ENCODE results near the gene TTLL12. TPM values are rescaled to one million over a fixed set of nuclear protein-coding genes. Genes with fewer than 3 reads are reported as not detected.
A peak's percentile ranks its signal among the peaks of the same experiment; 100 is the strongest.

The TTLL12 gene
- total and polyA plus RNA-seq, 2 experiments from 2014 or later = 29.5 to 42.8 TPM

DNA sequence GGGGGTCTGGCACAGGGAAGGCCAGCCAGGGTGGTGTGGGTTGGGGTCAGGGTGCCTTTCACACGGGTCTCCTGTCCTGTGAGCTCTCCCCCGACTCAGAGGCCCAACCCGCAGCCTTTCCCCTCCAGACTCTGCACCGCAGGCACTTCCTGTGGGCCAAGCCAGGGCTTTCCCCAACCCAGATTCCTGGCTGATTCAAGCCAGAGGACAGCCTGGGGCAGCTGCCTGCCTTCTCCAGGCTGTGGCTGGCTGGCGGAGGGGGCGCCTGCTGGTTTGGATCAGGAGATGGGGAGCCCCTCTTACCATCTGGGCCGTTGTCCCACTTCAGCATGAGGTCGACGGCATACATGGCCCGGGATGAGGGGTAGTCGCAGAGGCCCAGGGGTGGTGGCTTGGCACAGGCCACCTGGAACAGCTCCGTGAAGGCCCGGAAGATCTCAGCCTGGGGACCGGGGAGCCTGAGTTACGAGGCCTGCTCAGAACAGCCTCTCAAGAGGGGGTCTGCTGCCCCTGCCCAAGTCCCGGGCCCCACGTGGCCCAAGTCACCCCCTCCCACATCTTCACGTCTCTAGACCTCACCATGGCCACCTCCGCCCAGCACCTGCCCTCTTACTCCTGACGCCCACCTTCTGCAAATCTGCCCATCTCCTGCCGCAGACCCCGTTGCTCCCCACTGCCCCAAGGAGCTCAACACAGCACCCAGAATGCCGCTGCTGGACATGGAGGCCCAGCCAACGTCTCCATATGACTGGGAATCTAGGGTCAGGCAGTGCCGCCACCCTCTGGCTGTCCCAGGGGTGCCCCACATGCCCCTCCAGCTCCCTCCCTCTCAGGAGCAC, 18.2 kb downstream of the TTLL12 start:
- Histone ChIP-seq H4K20me1 (ENCODE audit: insufficient read depth) (no peaks in the 10 kb centered on the region), H3K9me2 (ENCODE audit: insufficient read depth) (no peaks in the 10 kb centered on the region), H2AFZ (no peak overlapping the region), H3K4me1 (ENCODE audit: insufficient read depth) (peaks cover 3% of the 10 kb centered on the region; the same call in 1 of the 2 replicates), H3K27ac (no peak overlapping the region), H3K4me2 (ENCODE audit: unreplicated experiment) (no peak overlapping the region), H3K9me3 (ENCODE audit: low read depth) (no peaks in the 10 kb centered on the region), H3K9ac (no peak overlapping the region), H3K4me3 (no peak overlapping the region), H3K36me3 (ENCODE audit: low read depth) (no peaks in the 10 kb centered on the region; the same call in 1 of the 2 replicates), H3K27me3 (replicated peaks; ENCODE audit: insufficient read depth) (no peaks in the 10 kb centered on the region), H3K79me2 (ENCODE audit: insufficient read depth) (no peaks in the 10 kb centered on the region), H3F3A (ENCODE audit: insufficient read depth) (peaks cover 2% of the 10 kb centered on the region; the same call in 1 of the 2 replicates)
- DNase-seq = peak; percentile 76
- in situ Hi-C loops (cut with MboI) = no loop called here
- TF ChIP-seq EZH2 (IDR thresholded peaks at IDR 0.05; ENCODE audit: insufficient read depth, poor library complexity, severe bottlenecking) (no peak), EZH2phosphoT487 (IDR thresholded peaks at IDR 0.05; ENCODE audit: insufficient read depth, low read depth) (no peak)
- WGBS, 2 experiments (ENCODE audit: low coverage in 1 of 2, low lambda C conversion rate in 2 of 2, missing lambda C conversion rate in 2 of 2) = 61 to 64% methylated on average over 24 to 25 of the region's 25 CpGs

DNA sequence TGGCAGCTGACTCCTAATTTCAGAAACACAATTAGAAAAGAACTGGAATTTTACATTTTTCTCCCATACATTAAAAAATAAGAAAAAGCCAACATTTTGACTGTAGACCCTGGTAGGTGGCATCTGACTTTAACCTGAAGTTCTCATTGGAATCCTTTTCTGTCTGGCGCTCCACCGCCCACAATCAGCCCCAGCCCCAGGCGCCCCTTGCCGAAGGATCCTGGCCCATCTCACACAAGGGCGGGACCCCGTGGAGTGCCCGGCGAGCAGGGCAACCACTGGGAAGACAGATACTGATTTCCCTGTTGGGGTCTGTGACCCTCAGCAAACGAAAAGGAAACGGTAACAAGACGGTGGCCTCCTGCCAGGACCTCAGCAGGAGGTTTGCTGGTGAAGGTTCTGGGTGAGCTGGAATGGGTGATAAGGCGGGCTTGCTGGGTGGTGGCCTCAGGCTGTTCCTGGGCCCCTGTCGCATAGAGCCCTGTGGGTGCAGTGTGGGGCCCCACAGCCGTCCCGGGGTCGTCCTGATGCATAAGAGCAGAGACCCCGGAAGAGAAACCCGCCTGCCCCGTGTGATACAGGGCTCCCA, 19.8 kb downstream of the TTLL12 start:
- DNase-seq = no peak
- Histone ChIP-seq H3K9ac (no peak overlapping the region), H4K20me1 (ENCODE audit: insufficient read depth) (no peaks in the 10 kb centered on the region), H3K27me3 (replicated peaks; ENCODE audit: insufficient read depth) (no peaks in the 10 kb centered on the region), H3K4me1 (ENCODE audit: insufficient read depth) (peaks cover 6% of the 10 kb centered on the region; the same call in 1 of the 2 replicates), H3K4me3 (no peak overlapping the region), H3K36me3 (ENCODE audit: low read depth) (peaks cover 10% of the 10 kb centered on the region; the same call in 1 of the 2 replicates), H3F3A (ENCODE audit: insufficient read depth) (peaks cover 6% of the 10 kb centered on the region; the same call in 1 of the 2 replicates), H3K4me2 (ENCODE audit: unreplicated experiment) (no peak overlapping the region), H3K9me3 (ENCODE audit: low read depth) (no peaks in the 10 kb centered on the region), H2AFZ (no peak overlapping the region), H3K79me2 (ENCODE audit: insufficient read depth) (no peaks in the 10 kb centered on the region), H3K9me2 (ENCODE audit: insufficient read depth) (no peaks in the 10 kb centered on the region), H3K27ac (no peak overlapping the region)
- in situ Hi-C loops (cut with MboI) = no loop called here
- WGBS, 2 experiments (ENCODE audit: low coverage in 1 of 2, low lambda C conversion rate in 2 of 2, missing lambda C conversion rate in 2 of 2) = 93 to 96% methylated on average over 16 to 19 of the region's 19 CpGs
- TF ChIP-seq EZH2phosphoT487 (IDR thresholded peaks at IDR 0.05; ENCODE audit: insufficient read depth, low read depth) (no peak), EZH2 (IDR thresholded peaks at IDR 0.05; ENCODE audit: insufficient read depth, poor library complexity, severe bottlenecking) (no peak)

DNA sequence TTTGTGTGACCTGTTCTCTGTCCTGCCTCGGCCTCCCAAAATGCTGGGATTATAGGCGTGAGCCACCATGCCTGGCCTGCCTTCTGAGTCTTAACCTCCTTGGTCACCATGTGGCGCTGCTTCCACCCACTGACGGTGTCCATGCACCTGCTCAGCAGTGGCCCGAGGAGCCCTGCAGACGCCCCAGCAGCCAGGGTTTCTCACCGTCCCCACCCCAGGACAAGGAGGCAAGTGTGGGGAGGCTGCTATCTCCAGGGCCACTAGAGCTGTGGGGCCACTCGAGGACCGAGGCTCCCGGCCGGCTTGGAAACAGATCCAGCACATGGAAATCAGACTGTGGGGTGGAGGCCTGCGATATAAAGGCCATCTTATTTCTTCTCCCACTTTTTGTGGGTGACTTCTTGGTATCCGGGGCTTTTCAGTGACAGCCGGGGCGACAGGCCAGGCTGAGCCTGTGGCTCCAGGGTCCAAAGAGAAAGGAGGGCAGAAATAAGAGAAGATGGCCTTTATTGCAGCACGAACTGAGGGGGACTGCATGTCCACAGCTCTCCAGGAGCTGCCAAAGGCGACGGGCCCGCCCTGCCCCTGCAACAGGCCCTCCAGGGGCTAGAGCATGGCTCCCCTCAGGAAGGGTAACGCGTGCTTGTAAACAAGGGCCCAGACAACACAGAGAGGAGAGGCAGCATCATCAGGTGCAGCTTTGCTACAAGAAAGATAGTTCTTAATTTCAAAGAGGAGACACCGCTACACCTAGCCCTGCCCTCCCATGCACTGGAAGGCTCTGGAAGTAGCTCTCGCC, 20.6 kb downstream of the TTLL12 start:
- Histone ChIP-seq H3K9me3 (ENCODE audit: low read depth) (no peaks in the 10 kb centered on the region), H3K36me3 (ENCODE audit: low read depth) (peaks cover 14% of the 10 kb centered on the region; the same call in 1 of the 2 replicates), H3K27ac (no peak overlapping the region), H3K4me2 (ENCODE audit: unreplicated experiment) (no peak overlapping the region), H3K9me2 (ENCODE audit: insufficient read depth) (no peaks in the 10 kb centered on the region), H4K20me1 (ENCODE audit: insufficient read depth) (no peaks in the 10 kb centered on the region), H2AFZ (no peak overlapping the region), H3K4me3 (no peak overlapping the region), H3F3A (ENCODE audit: insufficient read depth) (peaks cover 6% of the 10 kb centered on the region; the same call in 1 of the 2 replicates), H3K27me3 (replicated peaks; ENCODE audit: insufficient read depth) (no peaks in the 10 kb centered on the region), H3K4me1 (ENCODE audit: insufficient read depth) (peaks cover 6% of the 10 kb centered on the region; the same call in 1 of the 2 replicates), H3K79me2 (ENCODE audit: insufficient read depth) (no peaks in the 10 kb centered on the region), H3K9ac (no peak overlapping the region)
- no peak for DNase-seq
- 92 to 93% methylated on average over 23 of the region's 23 CpGs for WGBS, 2 experiments (ENCODE audit: low coverage in 1 of 2, low lambda C conversion rate in 2 of 2, missing lambda C conversion rate in 2 of 2)
- in situ Hi-C loops (cut with MboI) = no loop called here
- TF ChIP-seq EZH2phosphoT487 (IDR thresholded peaks at IDR 0.05; ENCODE audit: insufficient read depth, low read depth) (no peak), EZH2 (IDR thresholded peaks at IDR 0.05; ENCODE audit: insufficient read depth, poor library complexity, severe bottlenecking) (no peak)

DNA sequence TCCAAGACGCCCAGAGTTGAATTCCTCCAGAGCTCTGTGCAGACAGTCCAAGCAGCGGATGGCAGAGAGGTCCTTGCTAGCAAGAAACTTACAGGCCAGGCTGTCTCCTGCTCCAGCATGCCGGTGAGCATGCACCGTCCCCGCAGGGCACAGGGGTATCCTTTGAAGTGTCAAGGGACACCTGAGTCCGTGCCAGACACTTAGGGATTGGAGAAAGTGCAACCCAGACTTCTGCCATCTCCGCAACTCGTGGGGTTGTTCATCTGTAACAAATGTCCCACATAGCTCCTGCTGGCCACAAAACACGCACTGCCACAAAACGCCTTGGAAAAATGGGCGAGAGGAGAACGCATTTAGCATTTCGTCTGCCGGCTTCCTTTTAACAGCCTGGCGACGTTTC, 22.3 kb downstream of the TTLL12 start:
- Histone ChIP-seq H3K9me3 (ENCODE audit: low read depth) (no peaks in the 10 kb centered on the region), H3K4me3 (no peak overlapping the region), H4K20me1 (ENCODE audit: insufficient read depth) (no peaks in the 10 kb centered on the region), H3K4me2 (ENCODE audit: unreplicated experiment) (no peak overlapping the region), H3K9me2 (ENCODE audit: insufficient read depth) (no peaks in the 10 kb centered on the region), H2AFZ (no peak overlapping the region), H3K27me3 (replicated peaks; ENCODE audit: insufficient read depth) (no peaks in the 10 kb centered on the region), H3K79me2 (ENCODE audit: insufficient read depth) (0 out of 2 replicates have a peak, but pooled peaks cover 11% of the 10 kb centered on the region), H3F3A (ENCODE audit: insufficient read depth) (peaks cover 6% of the 10 kb centered on the region; the same call in 1 of the 2 replicates), H3K9ac (no peak overlapping the region), H3K27ac (no peak overlapping the region), H3K36me3 (ENCODE audit: low read depth) (peaks cover 17% of the 10 kb centered on the region; the same call in 1 of the 2 replicates), H3K4me1 (ENCODE audit: insufficient read depth) (peaks cover 6% of the 10 kb centered on the region; the same call in 1 of the 2 replicates)
- in situ Hi-C loops (cut with MboI) = no loop called here
- 31 to 37% methylated on average over 16 of the region's 16 CpGs for WGBS, 2 experiments (ENCODE audit: low coverage in 1 of 2, low lambda C conversion rate in 2 of 2, missing lambda C conversion rate in 2 of 2)
- no peak for TF ChIP-seq EZH2phosphoT487 (IDR thresholded peaks at IDR 0.05; ENCODE audit: insufficient read depth, low read depth)
- TF ChIP-seq EZH2 (IDR thresholded peaks at IDR 0.05; ENCODE audit: insufficient read depth, poor library complexity, severe bottlenecking) = no peak
- DNase-seq = peak; percentile 19
